GM20000 (cell line): ENCODE measurements around the gene XRRA1.

Experiments
- DNase-seq: peaks from one replicate; pipeline ENCODE4 v3.0.0; 2012; ENCODE audit warnings: low spot score
- TF ChIP-seq, protein P1 (sequence below): IDR thresholded peaks from 2 replicates; pipeline ENCODE4 v1.5.1; 2012; ENCODE audit warnings: mild to moderate bottlenecking, control low read depth; ENCODE audit errors: extremely low read depth, missing control alignments

XRRA1 gene

DNA sequence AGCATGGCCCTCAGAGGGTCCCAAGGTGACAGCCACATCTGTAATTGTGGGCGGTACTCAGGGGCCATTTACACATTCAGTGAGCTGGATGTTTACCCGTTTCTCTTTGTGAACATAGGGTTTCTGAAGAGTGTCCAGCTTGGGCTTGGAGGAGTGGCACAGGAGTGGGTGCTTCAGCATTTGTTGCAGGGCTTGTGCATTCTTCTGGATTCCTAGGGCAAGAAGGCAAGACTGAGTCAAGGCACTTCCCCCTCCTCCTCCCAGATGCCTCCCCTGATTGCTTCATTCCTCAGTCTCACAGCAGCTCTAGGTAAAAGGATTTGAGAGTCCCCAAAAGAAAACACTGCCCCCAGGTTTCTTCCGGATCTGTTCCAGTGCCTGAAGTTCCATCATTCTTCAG, 104.8 kb downstream of the XRRA1 start:
- TF ChIP-seq, protein P1, sequence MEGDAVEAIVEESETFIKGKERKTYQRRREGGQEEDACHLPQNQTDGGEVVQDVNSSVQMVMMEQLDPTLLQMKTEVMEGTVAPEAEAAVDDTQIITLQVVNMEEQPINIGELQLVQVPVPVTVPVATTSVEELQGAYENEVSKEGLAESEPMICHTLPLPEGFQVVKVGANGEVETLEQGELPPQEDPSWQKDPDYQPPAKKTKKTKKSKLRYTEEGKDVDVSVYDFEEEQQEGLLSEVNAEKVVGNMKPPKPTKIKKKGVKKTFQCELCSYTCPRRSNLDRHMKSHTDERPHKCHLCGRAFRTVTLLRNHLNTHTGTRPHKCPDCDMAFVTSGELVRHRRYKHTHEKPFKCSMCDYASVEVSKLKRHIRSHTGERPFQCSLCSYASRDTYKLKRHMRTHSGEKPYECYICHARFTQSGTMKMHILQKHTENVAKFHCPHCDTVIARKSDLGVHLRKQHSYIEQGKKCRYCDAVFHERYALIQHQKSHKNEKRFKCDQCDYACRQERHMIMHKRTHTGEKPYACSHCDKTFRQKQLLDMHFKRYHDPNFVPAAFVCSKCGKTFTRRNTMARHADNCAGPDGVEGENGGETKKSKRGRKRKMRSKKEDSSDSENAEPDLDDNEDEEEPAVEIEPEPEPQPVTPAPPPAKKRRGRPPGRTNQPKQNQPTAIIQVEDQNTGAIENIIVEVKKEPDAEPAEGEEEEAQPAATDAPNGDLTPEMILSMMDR, result no peak
- DNase-seq, result no peak

DNA sequence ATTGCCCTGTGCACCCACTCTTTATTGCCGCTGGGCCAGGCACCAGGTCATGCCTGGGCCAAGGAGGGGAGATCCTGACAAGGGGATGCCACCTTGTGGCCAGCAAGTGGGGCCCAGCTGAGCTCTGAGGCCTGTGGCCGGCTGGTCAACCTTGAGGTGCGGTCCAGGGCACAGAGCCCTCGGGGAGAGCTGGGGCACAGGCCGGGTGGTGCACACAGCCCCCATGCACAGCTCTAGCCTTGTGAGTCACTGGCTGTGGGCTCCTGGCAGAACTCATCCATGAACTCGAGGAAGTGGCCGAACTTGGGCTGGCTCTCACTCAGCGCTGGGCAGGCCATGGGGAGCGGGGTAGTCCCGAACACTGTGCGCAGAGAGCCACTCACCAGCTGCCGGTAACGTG, 105.9 kb downstream of the XRRA1 start:
- no peak for DNase-seq
- TF ChIP-seq, protein P1, result peak; percentile 5

DNA sequence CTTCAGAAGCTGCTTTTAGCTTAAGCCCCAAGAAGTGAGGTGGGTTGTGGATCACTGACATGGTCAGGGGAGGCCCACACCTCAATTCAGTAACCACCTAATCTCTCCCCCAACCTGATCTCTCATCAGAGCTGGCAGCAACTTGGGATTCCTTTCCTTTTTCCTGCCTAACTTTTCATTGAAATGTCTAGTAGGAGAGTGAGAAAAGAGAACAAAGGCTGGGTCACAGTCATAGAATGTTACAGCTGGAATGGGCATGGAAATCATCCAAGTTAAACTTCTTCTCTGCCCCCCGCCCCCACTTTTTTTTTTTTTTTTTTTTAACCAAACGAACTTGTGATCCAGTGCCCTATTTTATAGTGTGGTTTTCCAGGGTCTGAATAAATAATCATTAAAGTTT, 108.4 kb downstream of the XRRA1 start:
- TF ChIP-seq, protein P1, result no peak
- no peak for DNase-seq

DNA sequence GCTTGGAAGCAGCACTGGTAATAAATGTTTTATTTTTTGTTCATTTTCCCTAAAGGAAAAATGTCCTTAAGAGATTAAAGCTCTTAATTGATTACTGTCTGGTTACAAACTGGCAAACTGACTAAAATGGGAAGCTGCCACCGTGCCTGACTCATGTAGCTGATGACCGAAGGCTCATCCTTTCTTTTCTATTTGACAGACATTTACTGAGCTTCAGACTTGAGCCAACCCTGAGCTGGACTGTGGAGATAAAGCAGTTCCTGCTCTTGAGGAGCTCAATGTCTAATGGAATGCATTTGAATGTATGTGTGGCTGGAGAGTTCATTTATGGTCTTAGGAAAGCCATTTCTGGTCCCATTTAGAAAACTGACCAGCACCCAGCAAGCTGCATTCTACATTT, 108.9 kb downstream of the XRRA1 start:
- TF ChIP-seq, protein P1, result no peak
- DNase-seq, result no peak

DNA sequence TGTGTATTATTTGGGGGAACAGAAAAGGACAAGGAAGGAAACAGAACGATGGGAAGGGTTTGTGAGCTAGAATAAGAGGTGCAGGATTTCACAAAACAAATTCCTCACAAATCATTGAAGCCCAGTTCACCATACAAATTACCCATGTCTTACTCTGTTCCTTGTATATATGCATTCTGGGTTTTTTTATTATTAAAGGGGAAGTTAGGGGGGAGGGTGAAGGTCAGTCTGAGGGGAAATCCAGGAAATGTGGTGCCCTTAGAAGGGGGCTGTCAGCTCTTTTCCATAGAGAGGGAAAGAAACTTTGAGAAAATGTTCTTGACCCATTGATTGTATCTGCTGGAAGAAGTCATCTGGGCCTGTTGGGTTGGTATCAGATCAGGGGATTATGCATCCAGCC, 109.4 kb downstream of the XRRA1 start:
- no peak for DNase-seq
- TF ChIP-seq, protein P1, result no peak

DNA sequence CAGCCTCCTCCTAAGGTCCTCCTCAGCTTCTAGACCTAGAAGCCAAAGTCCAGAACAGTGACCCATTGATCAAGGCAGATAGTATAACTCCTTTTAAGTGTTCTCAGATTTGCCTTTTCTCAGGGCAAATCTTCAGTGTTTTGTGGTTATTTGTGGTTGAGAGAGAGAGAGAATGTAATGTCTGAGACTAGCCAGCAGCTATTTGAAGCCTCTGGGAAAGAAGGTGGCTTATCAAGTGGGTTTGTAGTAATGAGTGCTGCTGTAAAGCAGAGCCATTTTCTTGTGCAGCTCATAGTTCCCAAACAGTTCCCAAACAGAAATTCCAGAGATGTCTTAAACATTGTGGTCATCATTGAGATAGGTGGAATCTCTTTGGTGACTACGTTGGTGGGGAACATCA, 110.7 kb downstream of the XRRA1 start:
- TF ChIP-seq, protein P1, result no peak
- DNase-seq, result no peak

DNA sequence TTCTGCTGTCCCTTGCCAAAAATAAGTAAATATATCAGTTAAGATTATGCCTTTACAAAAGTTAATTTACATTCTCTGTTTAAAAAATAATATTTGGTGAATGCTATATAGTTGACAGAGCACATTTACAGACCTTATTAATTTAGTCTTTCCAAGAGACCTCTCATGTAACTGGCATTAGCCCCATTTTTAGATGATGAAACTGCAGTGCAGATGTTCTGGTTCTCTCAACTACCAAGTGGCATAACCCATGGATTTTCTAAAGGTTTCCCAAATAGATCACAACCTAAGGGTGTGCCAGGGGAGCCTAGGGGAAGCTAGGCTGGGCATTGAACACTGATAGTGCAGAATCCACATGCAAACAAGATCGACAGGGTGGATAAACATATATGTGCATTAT, 111.7 kb downstream of the XRRA1 start:
- no peak for DNase-seq
- TF ChIP-seq, protein P1, result no peak
